SK-N-SH treated with all-trans-retinoic acid at 6 μM for 48 hours (cell line): ENCODE results near the gene SDC3.

ENCODE experiments used
- ARNTL ChIP-seq: fragments of 450-650 bp; formaldehyde crosslinking; IDR thresholded peaks from 2 replicates; pipeline ENCODE4 v1.5.0; 2020; ENCODE audit warnings: low read depth, mild to moderate bottlenecking, moderate library complexity, borderline replicate concordance
- BACH2 ChIP-seq: fragments of 250-450 bp; sonication (Bioruptor Pico); IDR thresholded peaks from 2 replicates; pipeline ENCODE4 v1.9.0; 2021; ENCODE audit warnings: mild to moderate bottlenecking, borderline replicate concordance
- CSRNP3 ChIP-seq: fragments of 250-450 bp; sonication (Bioruptor Pico); IDR thresholded peaks from 2 replicates; pipeline ENCODE4 v1.5.1; 2021; ENCODE audit warnings: mild to moderate bottlenecking, moderate library complexity
- GLIS3 ChIP-seq: fragments of 250-450 bp; sonication (Bioruptor Pico); IDR thresholded peaks from 2 replicates; pipeline ENCODE4 v1.5.0; 2020; ENCODE audit warnings: mild to moderate bottlenecking, moderate library complexity
- OSR1 ChIP-seq: fragments of 250-450 bp; sonication (Bioruptor Pico); IDR thresholded peaks from 2 replicates; pipeline ENCODE4 v1.8.0; 2022; ENCODE audit warnings: moderate library complexity, mild to moderate bottlenecking, inconsistent platforms
- PATZ1 ChIP-seq: fragments of 250-450 bp; sonication (Bioruptor Pico); IDR thresholded peaks from 2 replicates; pipeline ENCODE4 v1.8.0; 2020; ENCODE audit warnings: mild to moderate bottlenecking, moderate library complexity, borderline replicate concordance
- POU6F1 ChIP-seq: fragments of 250-450 bp; sonication (Bioruptor Pico); IDR thresholded peaks from 2 replicates; pipeline ENCODE4 v1.8.0; 2021; ENCODE audit warnings: low read depth, mild to moderate bottlenecking, moderate library complexity, borderline replicate concordance
- PPARA ChIP-seq: fragments of 250-450 bp; sonication (Bioruptor Pico); IDR thresholded peaks from 2 replicates; pipeline ENCODE4 v1.5.0; 2020; ENCODE audit warnings: mild to moderate bottlenecking, borderline replicate concordance
- SNAI2 ChIP-seq: fragments of 250-450 bp; sonication (Bioruptor Pico); IDR thresholded peaks from 2 replicates; pipeline ENCODE4 v1.5.0; 2020; ENCODE audit warnings: mild to moderate bottlenecking, moderate library complexity
- TCF4 ChIP-seq: fragments of 250-450 bp; sonication (Bioruptor Pico); IDR thresholded peaks from 2 replicates; pipeline ENCODE4 v1.8.0; 2021; ENCODE audit warnings: mild to moderate bottlenecking, moderate library complexity, borderline replicate concordance
- ZC3H10 ChIP-seq: fragments of 250-450 bp; sonication (Bioruptor Pico); IDR thresholded peaks from 2 replicates; pipeline ENCODE4 v1.5.1; 2021; ENCODE audit warnings: mild to moderate bottlenecking, moderate library complexity
- ZFP30 ChIP-seq: fragments of 450-650 bp; formaldehyde crosslinking; IDR thresholded peaks from 2 replicates; pipeline ENCODE4 v1.5.0; 2022; ENCODE audit warnings: mild to moderate bottlenecking, moderate library complexity
- ZNF70 ChIP-seq: fragments of 450-650 bp; formaldehyde crosslinking; IDR thresholded peaks from 2 replicates; pipeline ENCODE4 v1.5.0; 2020; ENCODE audit warnings: mild to moderate bottlenecking, moderate library complexity
- TF ChIP-seq, protein P1 (sequence below): fragments of 250-450 bp; sonication (Bioruptor Pico); IDR thresholded peaks from 2 replicates; pipeline ENCODE4 v1.5.1; 2020; ENCODE audit warnings: low read depth, mild to moderate bottlenecking, moderate library complexity

DNA sequence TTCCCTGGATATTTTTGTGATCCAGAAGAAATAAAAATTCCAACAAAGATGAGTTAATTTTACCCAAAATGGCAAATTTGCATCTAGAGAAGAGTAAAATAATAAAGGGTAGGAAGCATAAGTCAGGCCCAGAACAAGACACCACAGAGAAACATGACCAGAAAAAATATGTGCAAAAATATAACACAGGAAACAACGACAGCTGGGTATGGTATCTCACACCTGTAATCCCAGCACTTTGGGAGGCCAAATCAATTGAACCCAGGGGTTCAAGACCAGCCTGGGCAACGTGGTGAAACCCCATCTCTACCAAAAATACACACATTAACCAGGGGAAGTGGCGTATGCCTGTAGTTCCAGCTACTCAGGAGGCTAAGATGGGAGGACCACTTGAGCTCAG, 39.7 kb upstream of the SDC3 start:
- TF ChIP-seq ZC3H10 (CRISPR knock-in tag) (no peak), ZNF70 (no peak), GLIS3 (CRISPR knock-in tag) (no peak), SNAI2 (CRISPR knock-in tag) (no peak), POU6F1 (CRISPR knock-in tag) (no peak), ZFP30 (CRISPR knock-in tag) (no peak), PATZ1 (CRISPR knock-in tag) (no peak), TCF4 (CRISPR knock-in tag) (no peak), PPARA (CRISPR knock-in tag) (no peak), ARNTL (no peak), CSRNP3 (CRISPR knock-in tag) (no peak), BACH2 (CRISPR knock-in tag) (no peak), OSR1 (no peak)
- TF ChIP-seq, protein P1, sequence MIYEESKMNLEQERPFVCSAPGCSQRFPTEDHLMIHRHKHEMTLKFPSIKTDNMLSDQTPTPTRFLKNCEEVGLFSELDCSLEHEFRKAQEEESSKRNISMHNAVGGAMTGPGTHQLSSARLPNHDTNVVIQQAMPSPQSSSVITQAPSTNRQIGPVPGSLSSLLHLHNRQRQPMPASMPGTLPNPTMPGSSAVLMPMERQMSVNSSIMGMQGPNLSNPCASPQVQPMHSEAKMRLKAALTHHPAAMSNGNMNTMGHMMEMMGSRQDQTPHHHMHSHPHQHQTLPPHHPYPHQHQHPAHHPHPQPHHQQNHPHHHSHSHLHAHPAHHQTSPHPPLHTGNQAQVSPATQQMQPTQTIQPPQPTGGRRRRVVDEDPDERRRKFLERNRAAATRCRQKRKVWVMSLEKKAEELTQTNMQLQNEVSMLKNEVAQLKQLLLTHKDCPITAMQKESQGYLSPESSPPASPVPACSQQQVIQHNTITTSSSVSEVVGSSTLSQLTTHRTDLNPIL (CRISPR knock-in tag): no peak
